RPMI7951 (cell line): ENCODE data around the gene RFX4. TPM values are rescaled to one million over a fixed set of nuclear protein-coding genes. Genes with fewer than 3 reads are reported as not detected.

Source experiments
- DNase-seq: peaks from one replicate; pipeline ENCODE4 v3.0.0-alpha.2; 2012; ENCODE audit warnings: low read depth
- total RNA-seq: library from RNA; depleted of rRNA; stranded (reverse); fragments of >200 nt; shearing (Covaris generic); gene quantifications from 2 replicates; pipeline ENCODE4 v1.2.3, GENCODE V29; 2014; rRNA removed

Gene RFX4
- total RNA-seq, 1 experiment from 2014 or later, result not detected

DNA sequence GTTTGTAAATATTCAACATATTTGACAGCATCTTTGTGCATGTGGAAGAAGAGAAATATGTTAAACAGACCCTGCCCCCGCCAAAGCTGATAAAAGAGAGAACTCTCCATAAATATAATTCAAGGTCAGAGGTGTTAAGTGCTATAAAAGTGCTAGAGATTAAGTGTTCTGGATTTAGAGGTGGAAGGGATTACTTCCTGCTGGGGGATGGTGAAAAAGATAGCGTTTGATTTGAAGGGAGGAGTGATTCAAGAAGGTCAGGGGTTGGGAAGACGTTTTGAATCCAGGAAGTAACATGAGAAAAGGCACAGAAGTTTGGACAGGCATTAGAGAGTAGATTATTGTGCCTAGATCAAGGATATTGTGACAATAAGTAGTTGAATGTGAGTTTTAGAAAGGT lies 221.9 kb downstream of the RFX4 start:
- no peak for DNase-seq

Other genes with a start within 250 kb of the RFX4 start
- 4.4 and 7.0 TPM in 2 replicates for gene POLR3B, start 225.3 kb upstream of the RFX4 start, total RNA-seq
- 10.7 and 11.9 TPM in 2 replicates for gene RIC8B, start 191.7 kb downstream of the RFX4 start, total RNA-seq